ENCODE data around the gene NHEJ1.

The NHEJ1 gene

GRCh38 chr2:219089330-219089729 lies 71.3 kb downstream of the NHEJ1 start:
- H3K4me3 ChIP-seq (ENCODE audit: low read length), result no peak overlapping the region
- no peak for TF ChIP-seq ZNF274 (IDR thresholded peaks at IDR 0.05; ENCODE audit: low read depth, low read length)

- H3K4me3 ChIP-seq (ENCODE audit: low read length), result no peak overlapping the region
- no peak for TF ChIP-seq ZNF274 (IDR thresholded peaks at IDR 0.05; ENCODE audit: low read depth, low read length)
Observed at GRCh38 chr2:219087848-219088247, 72.8 kb downstream of the NHEJ1 start.

GRCh38 chr2:219087361-219087760 lies 73.3 kb downstream of the NHEJ1 start:
- H3K4me3 ChIP-seq (ENCODE audit: low read length), result no peak overlapping the region
- TF ChIP-seq ZNF274 (IDR thresholded peaks at IDR 0.05; ENCODE audit: low read depth, low read length), result no peak

GRCh38 chr2:219086196-219086595 lies 74.4 kb downstream of the NHEJ1 start:
- no peak overlapping the region for H3K4me3 ChIP-seq (ENCODE audit: low read length)
- TF ChIP-seq ZNF274 (IDR thresholded peaks at IDR 0.05; ENCODE audit: low read depth, low read length), result no peak

- H3K4me3 ChIP-seq (ENCODE audit: low read length), result no peak overlapping the region
- no peak for TF ChIP-seq ZNF274 (IDR thresholded peaks at IDR 0.05; ENCODE audit: low read depth, low read length)
Observed at GRCh38 chr2:219084791-219085190, 75.8 kb downstream of the NHEJ1 start.

- TF ChIP-seq ZNF274 (IDR thresholded peaks at IDR 0.05; ENCODE audit: low read depth, low read length), result no peak
- no peak overlapping the region for H3K4me3 ChIP-seq (ENCODE audit: low read length)
Observed at GRCh38 chr2:219082332-219082958, 78.2 kb downstream of the NHEJ1 start.

- H3K4me3 ChIP-seq (ENCODE audit: low read length), result no peak overlapping the region
Observed at GRCh38 chr2:219081701-219082331, 78.8 kb downstream of the NHEJ1 start.

GRCh38 chr2:219081096-219081495 lies 79.5 kb downstream of the NHEJ1 start:
- H3K4me3 ChIP-seq (ENCODE audit: low read length), result no peak overlapping the region
- TF ChIP-seq ZNF274 (IDR thresholded peaks at IDR 0.05; ENCODE audit: low read depth, low read length), result no peak

More at GRCh38 chr2:219081701-219082331, 78.8 kb downstream of the NHEJ1 start:
- TF ChIP-seq ZNF274 (IDR thresholded peaks at IDR 0.05; ENCODE audit: low read depth, low read length), result no peak

- no peak overlapping the region for H3K4me3 ChIP-seq (ENCODE audit: low read length)
- TF ChIP-seq ZNF274 (IDR thresholded peaks at IDR 0.05; ENCODE audit: low read depth, low read length), result no peak
Observed at GRCh38 chr2:219079417-219079816, 81.2 kb downstream of the NHEJ1 start.

- TF ChIP-seq ZNF274 (IDR thresholded peaks at IDR 0.05; ENCODE audit: low read depth, low read length), result no peak
Observed at GRCh38 chr2:219078951-219079350, 81.7 kb downstream of the NHEJ1 start.

GRCh38 chr2:219078126-219078525 lies 82.5 kb downstream of the NHEJ1 start:
- TF ChIP-seq ZNF274 (IDR thresholded peaks at IDR 0.05; ENCODE audit: low read depth, low read length), result no peak
- no peak overlapping the region for H3K4me3 ChIP-seq (ENCODE audit: low read length)

More at GRCh38 chr2:219078951-219079350, 81.7 kb downstream of the NHEJ1 start:
- H3K4me3 ChIP-seq (ENCODE audit: low read length), result no peak overlapping the region

- H3K4me3 ChIP-seq (ENCODE audit: low read length), result no peak overlapping the region
- no peak for TF ChIP-seq ZNF274 (IDR thresholded peaks at IDR 0.05; ENCODE audit: low read depth, low read length)
Observed at GRCh38 chr2:219076253-219076652, 84.4 kb downstream of the NHEJ1 start.

- no peak for TF ChIP-seq ZNF274 (IDR thresholded peaks at IDR 0.05; ENCODE audit: low read depth, low read length)
- H3K4me3 ChIP-seq (ENCODE audit: low read length), result no peak overlapping the region
Observed at GRCh38 chr2:219073413-219074129, 87.0 kb downstream of the NHEJ1 start.

GRCh38 chr2:219072741-219073250 lies 87.8 kb downstream of the NHEJ1 start:
- TF ChIP-seq ZNF274 (IDR thresholded peaks at IDR 0.05; ENCODE audit: low read depth, low read length), result no peak
- H3K4me3 ChIP-seq (ENCODE audit: low read length), result no peak overlapping the region
